HL-60 (cell line): ENCODE data around the gene SNTG2.

Experiments
- CTCF ChIP-seq: IDR thresholded peaks from one replicate; pipeline ENCODE4 v1.5.1; 2011; ENCODE audit warnings: low read length, control low read depth, inconsistent platforms; ENCODE audit not compliant: insufficient read depth
- GABPA ChIP-seq: IDR thresholded peaks from 2 replicates; pipeline ENCODE4 v1.6.1; 2012; ENCODE audit warnings: low read depth
- POLR2AphosphoS5 ChIP-seq: IDR thresholded peaks from 2 replicates; pipeline ENCODE4 v1.6.1; 2012; ENCODE audit warnings: low read depth
- REST ChIP-seq: IDR thresholded peaks from 2 replicates; pipeline ENCODE4 v1.6.1; 2012; ENCODE audit warnings: low read depth; ENCODE audit not compliant: insufficient replicate concordance
- SPI1 ChIP-seq: IDR thresholded peaks from 2 replicates; pipeline ENCODE4 v1.6.1; 2012; ENCODE audit warnings: low read depth, mild to moderate bottlenecking, borderline replicate concordance

DNA sequence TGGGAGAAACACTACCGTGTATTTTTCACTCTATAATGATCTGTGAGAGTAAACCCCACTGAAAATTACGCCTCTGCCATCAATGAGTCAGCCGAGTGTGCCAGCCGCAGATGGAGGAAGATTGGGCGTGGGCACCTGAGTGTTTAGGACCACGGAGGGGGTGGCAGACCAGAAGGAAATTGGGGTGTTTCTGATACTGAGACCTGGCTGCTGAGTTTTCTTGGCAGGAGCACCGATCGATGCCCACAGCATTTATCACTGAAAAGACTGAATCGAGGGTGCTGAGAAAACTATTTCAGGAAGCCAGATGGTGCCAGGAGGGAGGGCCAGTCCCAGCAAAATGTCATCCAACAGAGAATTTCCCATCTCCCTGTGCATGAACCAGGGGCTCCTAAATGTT is 370.7 kb downstream of the SNTG2 start:
- no peak for TF ChIP-seq CTCF
- TF ChIP-seq SPI1: no peak
- no peak for TF ChIP-seq REST
- TF ChIP-seq GABPA: no peak
- no peak for TF ChIP-seq POLR2AphosphoS5
